ENCODE data around the gene OR6B1.
"Not testable (repeated sequence)": the region's sequence is repeated elsewhere in the genome, so short reads cannot be mapped to it uniquely, and the experiment has no call there.

The OR6B1 gene

GRCh38 chr7:144049491-144049890 is 49.4 kb downstream of the OR6B1 start:
- no peak for DNase-seq

DNA sequence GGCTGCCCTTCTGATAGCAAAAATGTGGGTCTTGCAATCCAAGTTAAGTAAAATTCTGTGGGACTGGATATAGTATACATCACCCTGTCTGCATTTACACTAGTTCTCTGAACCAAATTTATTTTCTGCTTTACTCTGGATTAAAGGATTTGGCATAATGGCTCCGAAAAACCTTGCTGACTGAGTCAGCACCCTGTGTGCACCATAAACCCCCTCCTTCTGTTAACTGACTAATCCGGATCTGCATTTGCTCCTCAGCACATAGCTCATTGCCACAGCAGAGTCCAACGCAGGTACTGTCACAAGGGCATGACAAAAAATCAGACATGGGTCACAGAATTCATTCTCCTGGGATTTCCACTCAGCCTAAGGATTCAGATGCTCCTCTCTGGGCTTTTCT is 50.0 kb downstream of the OR6B1 start:
- no peak for DNase-seq

GRCh38 chr7:144050884-144051283 is 50.8 kb downstream of the OR6B1 start:
- DNase-seq, result not testable (repeated sequence)

DNA sequence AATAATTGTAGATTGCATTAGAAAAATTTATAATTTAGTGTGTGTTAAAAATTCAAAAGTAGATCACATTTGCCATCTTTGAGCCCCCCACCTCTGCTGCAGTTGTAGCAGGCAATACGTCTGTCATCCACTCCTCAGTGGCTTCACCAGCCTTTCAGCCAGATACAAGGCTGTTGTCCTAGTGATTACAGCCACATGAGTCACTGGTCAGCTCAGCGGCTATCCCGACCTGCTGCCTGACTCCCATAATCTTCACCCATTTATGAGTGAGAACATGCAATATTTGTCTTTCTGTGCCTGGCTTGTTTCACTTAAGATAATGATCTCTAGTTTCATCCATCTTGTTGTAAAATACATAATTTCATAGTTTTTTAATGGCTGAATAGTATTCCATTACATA is 57.8 kb downstream of the OR6B1 start:
- DNase-seq, result no peak
